Endometrial microvascular endothelial cells (primary cell): ENCODE results near the gene ZDHHC22. TPM values are rescaled to one million over a fixed set of nuclear protein-coding genes. Genes with fewer than 3 reads are reported as not detected.

Source experiments
- in situ Hi-C: cut with HindIII; loops from 2 replicates; pipeline ENCODE4 v1.10.0; 2017; ENCODE audit warnings: low sequenced_read_pairs, low pct_unique_long_range_greater_than_20kb; ENCODE audit errors: inconsistent ontology term
- total RNA-seq: library from RNA; depleted of rRNA; stranded (reverse); fragments of >200 nt; gene quantifications from one replicate; pipeline ENCODE4 v1.2.3, GENCODE V29; 2015; ENCODE audit errors: inconsistent ontology term

Gene ZDHHC22
- total RNA-seq, 1 donor from 2014 or later, result not detected

DNA sequence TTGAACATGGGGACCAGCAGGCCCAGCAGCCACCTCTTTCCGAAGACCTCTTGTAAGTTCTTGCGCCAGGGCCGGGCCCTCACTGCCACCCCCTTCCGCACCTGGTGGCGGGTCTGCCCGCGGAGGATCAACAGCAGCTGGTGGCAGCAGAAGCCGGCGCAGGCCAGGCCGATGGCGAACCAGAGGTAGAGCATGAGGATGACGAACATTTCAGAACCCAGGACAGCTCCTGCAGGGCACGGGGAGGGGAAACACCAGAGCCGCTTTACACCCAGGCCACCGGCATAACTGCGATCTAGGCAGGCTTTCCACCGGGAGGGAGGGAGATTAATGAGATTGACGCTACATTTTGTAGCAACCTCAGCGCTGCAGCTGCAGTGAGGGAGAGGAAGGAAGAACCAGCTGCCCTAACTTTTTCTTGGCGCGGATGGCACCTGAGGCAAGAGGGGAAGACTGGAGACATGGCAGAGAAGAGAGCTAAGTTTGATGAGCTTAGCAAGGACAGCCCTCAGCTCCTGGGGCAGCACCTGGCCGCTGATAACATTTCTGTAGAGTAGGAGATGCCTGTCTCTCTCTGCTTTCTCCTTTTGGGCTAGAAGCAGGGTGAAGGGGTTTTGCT lies 7.8 kb downstream of the ZDHHC22 start:
- in situ Hi-C loops, result no loop called here

DNA sequence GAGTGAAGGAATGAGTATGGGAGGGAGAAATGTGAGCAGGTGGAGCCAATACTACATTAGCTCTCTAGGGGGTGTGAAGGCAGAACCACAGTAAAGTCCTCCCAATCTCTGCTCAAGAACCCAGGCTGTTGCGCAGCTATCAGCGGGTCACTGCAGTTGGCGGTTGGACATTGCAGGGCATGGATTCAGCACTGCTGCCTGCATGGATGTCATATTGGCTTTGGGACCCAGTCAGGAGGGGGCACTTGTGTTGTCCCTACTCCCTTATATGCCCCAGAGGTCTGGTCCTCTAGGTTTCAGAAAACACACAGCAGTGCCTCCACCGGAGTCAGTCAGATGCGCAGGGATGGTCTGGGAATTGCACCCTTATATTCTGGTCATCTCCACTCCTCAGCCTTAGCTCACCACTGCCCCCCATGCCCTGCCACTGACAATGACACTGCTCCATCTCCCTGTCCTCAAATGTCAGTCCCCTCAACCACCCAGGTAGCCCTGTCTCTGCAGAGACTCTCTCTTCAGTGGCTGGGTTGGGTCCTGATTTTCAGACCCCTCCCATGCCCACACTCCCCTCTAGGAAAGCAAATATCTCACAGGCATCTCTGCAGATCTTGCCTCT lies 9.6 kb downstream of the ZDHHC22 start:
- in situ Hi-C loops, result no loop called here

DNA sequence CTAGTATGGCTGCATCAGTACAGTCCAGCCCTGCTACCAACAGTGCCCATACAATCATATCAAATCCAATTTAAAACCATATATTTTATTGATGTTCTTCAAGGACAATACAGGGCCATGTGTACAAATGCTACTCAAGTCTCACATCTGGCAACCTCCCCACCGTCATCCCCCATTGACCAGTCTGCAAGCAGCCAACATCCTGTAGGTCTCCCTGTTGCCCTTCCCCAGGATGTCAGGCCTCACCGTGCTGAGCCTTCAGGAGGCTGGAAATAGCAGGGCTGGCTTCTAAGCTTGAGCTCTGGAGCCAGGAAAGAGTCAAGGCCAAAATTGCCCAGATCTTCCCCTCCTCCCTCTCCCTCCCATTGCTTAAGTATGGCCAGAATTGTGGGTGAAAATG lies 10.4 kb downstream of the ZDHHC22 start:
- in situ Hi-C loops, result no loop called here

GRCh38 chr14:77130386-77130785 lies 11.2 kb downstream of the ZDHHC22 start:
- in situ Hi-C loops, result no loop called here

DNA sequence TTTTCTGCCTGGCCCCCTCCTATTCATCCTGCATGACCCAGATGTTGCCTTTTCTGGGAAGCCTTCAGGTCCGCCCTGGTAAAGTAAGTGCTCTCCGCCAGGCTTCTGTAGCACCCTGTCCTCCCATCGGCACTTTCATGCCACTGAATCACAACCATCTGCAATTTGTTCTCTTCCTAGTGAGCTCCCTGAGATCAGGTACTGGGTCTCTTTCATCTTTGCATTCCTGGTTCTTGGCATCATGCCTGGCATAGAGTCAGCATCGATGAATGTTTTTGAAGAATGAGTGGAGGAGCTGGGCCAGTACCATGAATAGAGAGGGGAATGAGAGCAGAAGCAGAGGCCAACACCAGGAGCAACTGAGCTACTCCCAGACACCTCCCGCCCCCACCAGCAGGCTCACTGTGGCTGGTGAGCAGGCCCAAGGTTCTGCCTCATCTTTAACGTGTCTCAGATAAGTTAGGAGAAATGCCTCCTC lies 13.1 kb downstream of the ZDHHC22 start:
- in situ Hi-C loops, result no loop called here

- in situ Hi-C loops, result no loop called here
Measured at GRCh38 chr14:77126461-77126990, 15.1 kb downstream of the ZDHHC22 start.

- in situ Hi-C loops, result no loop called here
Measured at GRCh38 chr14:77125823-77126325, 15.7 kb downstream of the ZDHHC22 start.

DNA sequence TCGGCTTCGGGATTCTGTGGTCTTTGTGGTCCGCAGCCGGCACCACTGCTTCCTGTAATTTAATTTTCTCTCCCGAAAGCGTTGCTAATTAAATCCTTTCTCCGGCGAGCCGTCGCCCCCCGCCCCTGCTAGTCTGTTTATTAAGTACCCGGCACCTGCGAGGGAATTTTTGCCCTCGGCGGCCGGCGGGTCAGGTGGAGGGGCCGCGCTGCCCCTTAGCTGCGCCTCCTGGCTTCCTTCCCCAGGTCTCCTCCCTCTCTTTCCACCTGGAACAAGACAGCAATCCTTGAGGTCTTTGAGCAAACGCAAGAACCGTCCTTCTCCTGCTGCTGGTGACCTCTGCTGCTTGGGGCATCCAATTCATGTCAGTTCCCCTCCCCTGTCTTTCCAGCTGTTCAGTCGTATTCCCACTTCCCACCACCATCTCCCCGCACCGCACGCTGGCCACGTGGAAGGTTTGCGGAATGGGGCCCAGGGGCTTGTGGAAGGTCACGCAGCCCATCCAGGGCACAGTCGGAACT lies 16.2 kb downstream of the ZDHHC22 start:
- in situ Hi-C loops, result no loop called here

DNA sequence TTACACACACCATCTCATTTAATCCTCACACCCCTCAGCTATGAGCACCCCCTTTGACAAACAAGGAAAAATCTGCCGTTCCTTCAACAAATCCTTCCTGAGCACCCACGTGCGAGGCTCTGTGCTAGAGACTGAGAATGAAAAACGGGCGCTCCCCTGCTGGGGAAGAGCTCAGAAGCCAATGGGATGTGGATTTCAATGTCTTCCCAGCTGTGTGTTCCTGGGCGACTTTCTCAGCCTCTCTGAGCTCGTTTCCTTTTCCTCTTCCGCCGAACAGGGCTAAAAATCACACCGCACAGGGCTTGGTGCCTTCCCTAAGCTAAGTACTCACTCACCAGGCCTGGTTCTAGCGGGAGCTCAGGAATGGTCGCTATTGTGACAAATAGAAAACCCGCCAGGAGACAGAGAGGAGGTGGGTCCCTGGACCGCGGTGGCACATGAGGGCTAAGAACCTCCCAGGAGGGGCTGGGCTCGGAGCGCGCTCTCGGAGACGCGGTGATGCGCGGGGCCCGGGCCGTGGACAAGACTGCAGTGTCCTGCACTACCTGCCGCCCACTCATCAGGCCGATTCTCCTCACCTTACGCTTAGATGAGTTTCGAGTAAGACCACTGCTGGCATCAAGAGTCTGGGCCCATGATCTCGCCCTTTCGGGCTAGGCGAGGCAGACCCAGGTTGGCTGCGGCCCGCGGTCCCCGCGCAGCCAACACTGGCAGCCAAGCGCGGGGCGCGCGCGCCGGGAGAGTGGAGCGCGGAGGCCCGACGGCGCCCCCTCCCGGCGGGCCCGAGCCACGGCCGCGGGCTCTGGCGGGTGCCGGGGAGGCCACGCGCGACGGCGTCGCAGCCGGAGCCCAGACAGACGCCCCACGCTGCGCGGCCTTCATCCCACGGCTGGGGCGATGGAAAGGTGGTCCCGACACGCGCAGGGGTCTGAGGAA lies 17.0 kb downstream of the ZDHHC22 start:
- in situ Hi-C loops, result no loop called here

- in situ Hi-C loops, result no loop called here
Measured at GRCh38 chr14:77123381-77124325, 17.9 kb downstream of the ZDHHC22 start.

- in situ Hi-C loops, result no loop called here
Measured at GRCh38 chr14:77122526-77123125, 19.0 kb downstream of the ZDHHC22 start.

GRCh38 chr14:77120771-77121743 lies 20.5 kb downstream of the ZDHHC22 start:
- in situ Hi-C loops, result no loop called here

DNA sequence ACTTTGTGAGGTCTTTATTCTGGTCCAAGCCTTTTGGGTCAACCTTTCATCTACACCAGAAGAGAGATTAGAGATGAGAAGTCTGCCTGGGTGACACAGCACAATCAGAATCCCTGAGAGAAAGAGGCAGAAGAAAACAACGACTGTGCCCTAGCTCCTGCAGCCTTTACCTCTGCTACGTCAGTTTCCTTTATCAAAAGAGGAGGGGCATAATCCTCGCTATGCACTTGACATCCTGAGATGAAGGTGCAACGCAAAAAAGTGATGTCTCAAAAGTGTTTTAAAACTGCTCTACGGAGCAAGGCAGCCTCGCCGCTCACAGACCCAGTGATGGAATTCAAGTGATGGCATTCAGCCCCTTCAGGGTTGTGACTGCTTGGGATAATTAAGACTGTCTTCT lies 21.7 kb downstream of the ZDHHC22 start:
- in situ Hi-C loops, result no loop called here

- in situ Hi-C loops, result no loop called here
Measured at GRCh38 chr14:77116172-77116817, 25.3 kb downstream of the ZDHHC22 start.

- in situ Hi-C loops, result no loop called here
Measured at GRCh38 chr14:77114609-77115008, 27.0 kb downstream of the ZDHHC22 start.

DNA sequence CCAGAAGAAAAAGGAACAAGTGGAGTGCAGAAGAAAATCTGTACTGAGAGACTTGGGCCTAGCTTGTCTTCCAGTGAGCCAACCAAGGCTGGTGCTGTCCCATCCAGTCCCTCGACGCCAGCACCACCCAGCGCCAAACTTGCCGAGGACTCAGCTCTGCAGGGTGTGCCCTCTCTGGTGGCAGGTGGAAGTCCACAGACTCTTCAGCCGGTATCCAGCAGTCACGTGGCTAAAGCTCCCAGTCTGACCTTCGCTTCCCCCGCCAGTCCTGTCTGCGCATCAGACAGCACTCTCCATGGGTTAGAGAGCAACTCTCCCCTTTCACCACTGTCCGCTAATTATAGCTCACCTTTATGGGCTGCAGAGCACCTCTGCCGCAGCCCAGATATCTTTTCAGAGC lies 27.9 kb downstream of the ZDHHC22 start:
- in situ Hi-C loops, result no loop called here
